Fibroblast of skin of back (primary cell): ENCODE data around the gene KIF11.

Experiments used
- DNase-seq: peaks from one replicate; pipeline ENCODE4 v3.0.0-alpha.2; 2013

The KIF11 gene

DNA sequence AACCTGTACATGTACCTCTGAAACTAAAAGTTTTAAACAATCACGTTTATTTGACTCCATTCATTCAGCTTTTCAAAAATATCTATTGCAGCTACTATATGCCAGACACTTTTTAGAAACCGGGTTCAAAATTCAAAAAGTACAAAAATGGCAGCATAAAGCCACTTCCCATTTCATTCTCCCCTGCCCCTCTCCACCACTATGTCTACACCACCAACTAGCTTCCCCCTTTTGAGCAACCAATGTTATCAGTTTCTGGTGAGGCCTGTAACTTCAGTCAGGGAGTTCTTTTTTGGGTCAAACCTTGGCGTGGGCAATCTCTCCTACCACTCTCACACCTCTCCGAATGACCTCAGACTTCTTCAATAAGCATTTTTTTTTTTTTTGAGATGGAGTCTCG is 85.3 kb downstream of the KIF11 start:
- no peak for DNase-seq

GRCh38 chr10:92681306-92681834 is 88.4 kb downstream of the KIF11 start:
- DNase-seq = no peak

DNA sequence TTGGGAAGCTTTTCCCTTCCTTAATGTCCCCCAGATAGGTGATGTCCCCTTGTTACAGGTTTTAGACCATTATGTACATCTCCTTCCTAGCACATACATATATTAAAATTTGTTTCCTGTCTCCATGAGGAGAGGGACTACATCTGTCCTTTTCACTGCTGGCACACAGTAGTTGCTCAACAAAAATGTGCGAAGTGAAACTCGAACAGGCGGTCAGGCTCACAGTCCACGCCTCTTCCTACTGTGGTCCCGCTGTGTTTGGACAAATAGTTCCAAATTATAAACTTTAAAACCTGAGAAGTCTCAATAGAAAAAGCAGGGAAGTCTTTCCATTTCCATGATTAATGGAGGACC is 95.6 kb downstream of the KIF11 start:
- DNase-seq = no peak

DNA sequence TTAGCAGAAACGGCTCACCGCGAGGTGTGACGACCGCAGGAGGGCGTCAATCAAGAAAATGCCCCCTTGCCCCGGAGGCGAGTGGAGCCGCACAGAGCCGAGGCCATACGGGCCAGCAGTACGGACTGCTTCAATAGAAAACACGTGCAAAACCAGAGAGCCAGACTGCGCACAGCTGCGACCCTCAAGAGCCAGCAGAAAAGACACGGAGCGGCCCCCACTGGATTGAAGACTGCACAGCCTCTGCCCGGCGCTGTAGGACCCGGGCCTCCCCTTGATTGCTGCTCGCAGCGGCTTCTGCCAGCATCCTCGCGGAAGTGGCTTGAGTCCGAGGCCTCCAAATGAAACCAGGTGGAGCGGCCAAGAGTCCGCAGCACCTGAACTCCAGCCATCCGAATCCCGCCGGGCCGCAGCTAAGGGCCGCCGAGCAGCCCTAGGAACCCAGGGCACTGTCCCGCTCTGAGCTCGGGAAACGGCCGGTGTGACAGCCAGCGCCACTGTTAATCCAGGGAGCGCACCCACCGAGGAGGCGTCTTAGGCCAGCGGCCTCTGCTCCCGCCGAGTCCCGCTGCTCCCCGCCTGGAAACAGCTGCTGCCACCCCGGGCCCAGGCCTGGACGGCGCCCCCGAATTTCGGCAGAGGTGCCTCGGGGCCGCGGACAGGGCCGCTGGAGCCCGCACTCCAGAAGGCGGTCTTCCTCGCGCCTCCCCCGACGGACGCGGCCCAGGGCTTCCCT is 96.2 kb downstream of the KIF11 start:
- peak; percentile 20 for DNase-seq

- peak; percentile 72 for DNase-seq
Measured at GRCh38 chr10:92689663-92690210, 96.8 kb downstream of the KIF11 start, which contains the start of gene HHEX. TSS of gene HHEX (plus strand) at chr10:92689955. CDS start at chr10:92689987, 32 bp downstream.

GRCh38 chr10:92690211-92690914 is 97.4 kb downstream of the KIF11 start:
- DNase-seq = peak; percentile 50

DNA sequence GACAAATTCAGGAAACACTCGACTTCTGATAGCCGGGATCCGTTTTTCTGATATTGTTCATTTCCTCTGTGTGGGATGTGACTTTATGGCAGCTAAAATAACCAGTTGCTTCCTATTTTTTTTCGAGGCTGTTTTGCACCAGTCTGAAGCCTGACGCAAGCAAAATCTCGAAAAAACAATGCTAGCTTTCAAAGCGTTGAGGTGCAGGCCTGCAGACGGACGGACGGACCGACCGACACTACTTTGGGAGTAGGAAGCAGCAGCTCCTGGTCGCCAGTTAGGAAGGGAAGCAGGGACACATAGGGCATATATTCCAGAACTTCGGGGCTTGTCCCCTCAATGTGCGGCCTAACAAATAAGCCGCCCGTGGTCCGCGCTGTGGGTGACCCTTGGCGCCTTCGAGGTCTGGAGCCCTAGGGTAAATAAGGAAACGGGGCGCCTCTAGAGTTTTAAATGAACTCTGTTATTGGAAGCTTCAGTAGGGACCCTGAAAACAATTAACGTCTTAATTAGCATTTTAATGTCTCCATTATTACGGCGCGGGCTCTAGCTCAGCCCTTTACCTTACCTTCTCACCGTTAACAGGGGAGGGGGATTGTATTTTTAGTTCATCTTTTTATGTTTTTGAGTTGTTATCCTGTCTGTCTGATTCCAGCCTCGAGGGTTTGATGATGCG is 98.1 kb downstream of the KIF11 start:
- no peak for DNase-seq

GRCh38 chr10:92691591-92692079 is 98.7 kb downstream of the KIF11 start:
- no peak for DNase-seq

- DNase-seq = no peak
Measured at GRCh38 chr10:92692080-92692671, 99.2 kb downstream of the KIF11 start.

DNA sequence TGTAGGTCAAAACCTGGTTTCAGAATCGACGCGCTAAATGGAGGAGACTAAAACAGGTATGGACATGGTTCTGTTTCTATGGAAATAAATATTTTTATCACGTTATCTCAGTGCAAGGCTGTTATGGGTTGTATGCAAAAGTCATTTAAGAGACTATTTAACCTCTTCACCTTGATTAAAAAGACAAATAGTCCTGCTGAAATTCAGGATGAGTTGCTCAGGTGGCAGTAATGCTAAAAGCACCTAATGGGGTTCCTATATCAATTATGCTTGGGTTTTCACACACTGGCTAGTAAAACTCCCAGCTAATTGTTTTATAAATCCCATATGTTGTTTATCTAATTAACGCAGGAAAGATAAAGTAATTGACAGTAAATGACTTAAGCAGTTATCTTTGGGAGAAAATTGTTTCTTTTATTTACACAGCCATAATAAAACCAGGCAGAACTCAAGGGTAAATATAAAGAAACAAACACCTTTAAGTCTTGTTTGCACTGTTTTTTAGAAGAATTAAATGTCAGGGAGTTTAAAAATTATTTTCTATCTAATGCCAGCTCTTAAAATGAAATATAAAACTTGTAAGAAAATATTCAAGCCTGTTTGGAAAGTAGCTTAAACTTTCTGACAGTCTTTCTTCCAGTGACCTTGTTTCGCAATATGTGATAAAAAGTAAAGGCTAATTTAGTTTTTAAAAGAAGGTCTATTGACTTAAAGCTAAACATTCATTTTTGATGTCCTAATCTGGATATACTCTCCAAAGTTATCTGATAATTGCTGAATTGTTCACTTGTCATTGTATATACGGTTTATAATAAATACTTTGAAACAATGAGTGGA is 100.0 kb downstream of the KIF11 start:
- no peak for DNase-seq

- DNase-seq = no peak
Measured at GRCh38 chr10:92693534-92693893, 100.6 kb downstream of the KIF11 start.

DNA sequence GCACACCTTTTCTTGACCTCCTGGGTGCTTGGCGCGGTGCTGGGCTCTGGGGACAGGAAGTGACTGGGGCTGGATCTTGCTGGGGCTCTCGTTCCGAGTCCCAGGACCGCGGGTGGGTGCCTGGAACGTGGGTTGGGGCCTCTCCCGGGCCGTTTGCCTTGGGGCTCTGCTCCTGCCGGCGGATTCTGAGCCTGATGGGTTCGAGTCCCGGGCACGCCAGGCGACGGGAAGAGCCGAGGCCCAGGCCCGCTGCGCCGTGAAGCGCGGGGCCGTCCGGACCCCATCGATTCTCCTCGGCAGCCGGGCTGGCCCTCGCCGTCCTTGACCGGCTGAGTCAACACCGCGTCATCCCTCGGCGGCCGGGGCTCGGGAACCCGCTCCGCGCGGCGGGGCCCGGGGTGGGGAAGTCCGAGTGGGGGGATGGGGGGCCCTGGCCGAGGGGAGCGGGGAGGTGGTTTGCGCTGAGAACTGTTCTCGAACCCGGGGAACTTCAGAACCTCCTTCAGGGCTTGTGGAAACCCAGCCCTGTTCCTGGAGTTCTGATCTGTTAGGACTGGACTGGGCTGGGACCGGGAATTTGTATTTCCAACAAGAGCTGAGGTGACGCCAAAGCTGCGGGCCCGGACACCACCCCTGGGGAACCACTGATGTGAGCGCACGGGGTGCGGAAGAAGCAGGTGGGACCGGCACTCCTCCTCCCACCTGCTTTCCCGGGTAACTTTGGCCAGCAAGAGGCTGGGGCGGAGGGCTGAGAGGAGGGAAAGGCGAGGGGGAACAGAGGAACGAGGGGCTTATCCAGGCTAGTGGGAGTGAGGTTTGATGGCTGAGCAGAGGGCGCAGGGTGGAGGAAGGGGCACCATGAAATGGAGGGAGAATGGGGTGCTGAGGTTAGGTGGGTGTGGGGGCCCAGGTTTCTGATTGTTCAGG is 103.0 kb downstream of the KIF11 start:
- DNase-seq = peak; percentile 60

DNA sequence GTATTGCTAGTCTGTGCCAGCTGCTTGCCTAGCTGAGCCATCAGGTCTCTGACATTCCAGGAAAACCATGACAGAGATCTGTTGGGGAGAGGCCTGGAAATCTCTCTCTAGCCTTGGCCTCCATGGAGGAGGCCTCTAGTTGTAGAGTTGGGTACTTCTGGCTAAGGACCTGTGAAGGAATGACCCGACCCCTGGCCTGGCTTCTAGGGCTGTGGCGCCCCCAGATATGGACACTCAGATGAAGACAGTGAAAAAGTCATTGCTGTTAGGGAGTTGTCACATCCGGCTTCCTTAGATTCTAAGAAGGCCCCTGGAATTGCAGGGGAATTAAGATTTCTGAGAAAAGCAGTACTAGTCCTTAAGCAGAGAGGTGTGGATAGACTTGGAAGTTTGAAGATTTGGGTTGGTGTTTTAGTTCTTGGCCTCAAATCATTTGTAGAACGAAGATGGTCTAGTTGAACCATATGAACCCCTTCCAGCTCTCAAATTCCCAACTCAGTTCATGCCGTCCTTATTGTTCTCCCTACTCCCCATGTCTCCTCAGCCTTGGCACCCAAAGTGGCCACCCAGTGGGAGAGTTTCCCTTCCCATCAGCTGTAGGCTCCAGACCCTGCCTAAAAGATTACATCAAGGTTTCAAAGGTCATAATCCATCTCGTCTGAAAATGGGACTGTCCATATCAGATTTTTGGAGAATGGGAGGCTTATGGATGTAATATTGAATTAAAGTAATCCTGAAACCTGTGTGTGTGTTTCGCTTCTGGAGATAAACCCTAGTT is 103.9 kb downstream of the KIF11 start:
- DNase-seq = no peak

- no peak for DNase-seq
Measured at GRCh38 chr10:92697663-92698511, 105.0 kb downstream of the KIF11 start.

DNA sequence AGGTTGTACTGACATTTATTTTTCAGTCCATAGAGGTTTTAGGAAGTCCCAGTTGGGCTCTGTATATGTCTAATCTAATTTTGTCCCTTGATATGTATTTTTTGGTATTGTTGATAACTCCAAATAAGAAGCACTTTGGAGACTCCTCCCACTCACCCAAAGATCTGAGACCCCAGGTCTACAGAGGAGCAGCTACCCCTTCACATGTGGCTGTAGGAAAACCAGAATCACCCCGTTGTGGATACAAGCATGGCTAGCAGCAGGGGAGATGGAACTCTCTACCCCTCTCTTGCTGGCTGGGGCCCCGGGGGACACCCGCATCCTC is 106.2 kb downstream of the KIF11 start:
- DNase-seq = no peak

DNA sequence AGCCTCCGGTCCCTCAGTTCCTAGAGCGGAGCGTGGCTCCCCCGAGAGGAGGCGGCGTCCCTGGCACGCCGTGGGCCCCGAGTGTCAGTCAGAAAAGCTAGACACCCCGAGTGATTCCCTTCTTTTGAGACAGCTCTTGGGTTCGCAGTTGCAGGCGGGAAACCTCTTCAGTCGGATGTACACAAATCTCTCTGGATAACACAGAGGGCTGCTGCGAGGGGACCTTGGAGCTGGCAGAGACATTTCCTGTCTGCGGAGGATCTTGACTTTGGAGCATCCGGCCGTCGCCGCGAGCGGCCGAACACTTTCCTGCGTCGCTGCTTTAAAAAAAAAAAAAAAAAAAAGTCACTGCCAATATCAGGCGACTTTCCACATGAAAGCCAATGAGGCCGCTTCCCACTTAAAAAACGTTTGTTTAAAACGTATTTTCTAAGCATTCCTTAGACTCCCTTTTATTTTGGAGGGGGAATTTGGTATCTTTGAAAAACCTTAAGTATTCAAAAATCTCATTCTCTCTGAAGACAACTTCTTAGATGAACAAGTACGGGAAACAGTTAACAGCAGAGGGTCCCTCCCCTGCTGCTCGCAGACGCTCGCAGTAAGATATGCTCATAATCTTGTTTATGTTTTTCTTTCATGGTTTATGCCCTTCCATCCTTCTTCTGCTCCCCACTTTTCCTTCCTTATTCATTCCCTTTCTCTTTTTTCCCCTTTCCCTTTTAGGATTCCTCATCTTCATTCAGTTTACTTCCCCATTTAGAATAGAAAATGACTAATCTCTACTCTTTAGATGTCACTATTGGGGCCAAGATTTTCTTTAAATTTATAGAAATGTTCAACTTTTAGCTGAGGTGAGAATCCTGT is 106.8 kb downstream of the KIF11 start:
- DNase-seq = peak; percentile 78

- no peak for DNase-seq
Measured at GRCh38 chr10:92702301-92702916, 109.5 kb downstream of the KIF11 start.
